ENCODE measurements around the gene TTLL10. TPM values are rescaled to one million over a fixed set of nuclear protein-coding genes. Genes with fewer than 3 reads are reported as not detected.

The TTLL10 gene
- total and polyA plus RNA-seq, 10 donors: 0.02 to 0.34 (median 0.10) TPM; not detected in 6

GRCh38 chr1:1130206-1131120, 43.2 kb upstream of the TTLL10 start:
- peak; percentile 72 for DNase-seq
- Histone ChIP-seq H3K27ac (no peak overlapping the region), H3K4me1 (peaks cover 0 to 11% (median 0%) of the 10 kb centered on the region in 6 donors), H3K27me3 (replicated peaks in 1 of 7) (peaks cover 0 to 7% (median 0%) of the 10 kb centered on the region in 7 donors), H3K9me3 (no peaks in the 10 kb centered on the region), H3K4me3 (no peak overlapping the region), H3K36me3 (no peaks in the 10 kb centered on the region)
- WGBS, 5 donors: 79 to 89% (median 85%) methylated on average over 41 to 43 of the region's 43 CpGs
- intact Hi-C loops (cut with DNase I; ENCODE audit: low total_unique reads): no loop called here
- TF ChIP-seq POLR2AphosphoS5 (IDR thresholded peaks at IDR 0.05) (no peak), POLR2A (IDR thresholded peaks at IDR 0.05) (no peak), CTCF (IDR thresholded peaks at IDR 0.05 in 8 of 11, conservative IDR thresholded peaks at IDR 0.05 in 3 of 11) (no peak)

- Histone ChIP-seq H3K27ac (no peak overlapping the region), H3K9me3 (no peaks in the 10 kb centered on the region), H3K36me3 (no peaks in the 10 kb centered on the region), H3K4me1 (peaks cover 0 to 29% (median 11%) of the 10 kb centered on the region in 6 donors), H3K27me3 (replicated peaks in 1 of 7) (peaks cover 0 to 25% (median 9%) of the 10 kb centered on the region in 7 donors), H3K4me3 (no peak overlapping the region)
- TF ChIP-seq CTCF (IDR thresholded peaks at IDR 0.05 in 8 of 11, conservative IDR thresholded peaks at IDR 0.05 in 3 of 11) (no peak), POLR2A (IDR thresholded peaks at IDR 0.05) (no peak), POLR2AphosphoS5 (IDR thresholded peaks at IDR 0.05) (no peak)
- DNase-seq: no peak
- intact Hi-C loops (cut with DNase I; ENCODE audit: low total_unique reads): no loop called here
- 87 to 93% (median 89%) methylated on average over 33 to 48 of the region's 48 CpGs for WGBS, 5 donors
Measured at GRCh38 chr1:1132042-1132950, 41.4 kb upstream of the TTLL10 start.

- H3K27me3 ChIP-seq (replicated peaks in 1 of 7): peaks cover 0 to 33% (median 16%) of the 10 kb centered on the region in 7 donors
- no peak for TF ChIP-seq CTCF (IDR thresholded peaks at IDR 0.05 in 8 of 11, conservative IDR thresholded peaks at IDR 0.05 in 3 of 11)
- peak in 1 of 3 donors; percentile 28 for TF ChIP-seq POLR2AphosphoS5 (IDR thresholded peaks at IDR 0.05)
- no peaks in the 10 kb centered on the region for H3K9me3 ChIP-seq
- intact Hi-C loops (cut with DNase I; ENCODE audit: low total_unique reads): no loop called here
- H3K36me3 ChIP-seq: no peaks in the 10 kb centered on the region
- 72 to 86% (median 75%) methylated on average over 20 to 32 of the region's 32 CpGs for WGBS, 5 donors
- H3K4me3 ChIP-seq: no peak overlapping the region
- H3K27ac ChIP-seq: peak overlapping the region in 1 of 8 donors; percentile 24
- DNase-seq: no peak
- H3K4me1 ChIP-seq: peaks cover 0 to 38% (median 19%) of the 10 kb centered on the region in 6 donors
Measured at GRCh38 chr1:1132956-1133750, 40.5 kb upstream of the TTLL10 start.

Data from spleen (tissue), 11 donors.